GM12872 (cell line): Measurements from ENCODE around the gene KMT2E.

Experiments
- TF ChIP-seq, protein P1 (sequence below): IDR thresholded peaks from 3 replicates; pipeline ENCODE4 v1.5.1; 2011; ENCODE audit warnings: low read depth, mild to moderate bottlenecking, low read length, moderate library complexity; ENCODE audit not compliant: insufficient read depth

KMT2E gene

DNA sequence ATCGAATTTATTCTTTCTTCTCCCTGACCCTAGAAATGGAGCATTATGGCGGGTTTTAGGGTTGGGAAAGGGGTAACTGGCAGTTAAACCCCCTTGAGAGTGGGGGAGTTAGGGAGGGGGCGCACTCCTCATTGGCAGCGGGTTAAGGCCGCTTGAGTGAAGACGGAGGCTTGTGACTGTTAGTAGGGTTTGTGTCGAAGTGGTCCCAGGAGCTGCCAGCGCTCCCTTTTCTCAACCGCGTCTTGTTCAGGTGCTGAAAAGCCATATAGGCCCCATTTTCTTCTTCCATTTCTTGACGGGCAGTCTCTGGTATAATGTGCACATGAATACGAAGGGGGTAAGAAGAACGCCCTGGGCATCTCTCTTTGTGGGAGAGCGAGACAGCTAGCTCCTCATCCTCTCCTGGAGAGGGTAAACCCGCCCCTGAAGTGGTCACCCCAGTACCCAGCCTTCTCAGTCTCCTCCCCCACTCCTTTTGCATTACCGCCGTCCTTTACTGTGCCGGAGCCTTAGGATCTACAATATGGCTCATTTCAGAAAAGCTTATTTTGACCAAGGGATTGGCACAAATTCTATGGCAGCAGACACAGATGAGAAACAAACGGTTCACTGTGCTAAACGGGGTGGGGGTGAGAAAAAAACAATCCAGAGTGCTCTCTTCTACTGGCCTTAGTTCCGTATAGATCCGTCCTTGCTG, 836 bp downstream of the KMT2E start:
- TF ChIP-seq, protein P1, sequence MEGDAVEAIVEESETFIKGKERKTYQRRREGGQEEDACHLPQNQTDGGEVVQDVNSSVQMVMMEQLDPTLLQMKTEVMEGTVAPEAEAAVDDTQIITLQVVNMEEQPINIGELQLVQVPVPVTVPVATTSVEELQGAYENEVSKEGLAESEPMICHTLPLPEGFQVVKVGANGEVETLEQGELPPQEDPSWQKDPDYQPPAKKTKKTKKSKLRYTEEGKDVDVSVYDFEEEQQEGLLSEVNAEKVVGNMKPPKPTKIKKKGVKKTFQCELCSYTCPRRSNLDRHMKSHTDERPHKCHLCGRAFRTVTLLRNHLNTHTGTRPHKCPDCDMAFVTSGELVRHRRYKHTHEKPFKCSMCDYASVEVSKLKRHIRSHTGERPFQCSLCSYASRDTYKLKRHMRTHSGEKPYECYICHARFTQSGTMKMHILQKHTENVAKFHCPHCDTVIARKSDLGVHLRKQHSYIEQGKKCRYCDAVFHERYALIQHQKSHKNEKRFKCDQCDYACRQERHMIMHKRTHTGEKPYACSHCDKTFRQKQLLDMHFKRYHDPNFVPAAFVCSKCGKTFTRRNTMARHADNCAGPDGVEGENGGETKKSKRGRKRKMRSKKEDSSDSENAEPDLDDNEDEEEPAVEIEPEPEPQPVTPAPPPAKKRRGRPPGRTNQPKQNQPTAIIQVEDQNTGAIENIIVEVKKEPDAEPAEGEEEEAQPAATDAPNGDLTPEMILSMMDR: no peak

DNA sequence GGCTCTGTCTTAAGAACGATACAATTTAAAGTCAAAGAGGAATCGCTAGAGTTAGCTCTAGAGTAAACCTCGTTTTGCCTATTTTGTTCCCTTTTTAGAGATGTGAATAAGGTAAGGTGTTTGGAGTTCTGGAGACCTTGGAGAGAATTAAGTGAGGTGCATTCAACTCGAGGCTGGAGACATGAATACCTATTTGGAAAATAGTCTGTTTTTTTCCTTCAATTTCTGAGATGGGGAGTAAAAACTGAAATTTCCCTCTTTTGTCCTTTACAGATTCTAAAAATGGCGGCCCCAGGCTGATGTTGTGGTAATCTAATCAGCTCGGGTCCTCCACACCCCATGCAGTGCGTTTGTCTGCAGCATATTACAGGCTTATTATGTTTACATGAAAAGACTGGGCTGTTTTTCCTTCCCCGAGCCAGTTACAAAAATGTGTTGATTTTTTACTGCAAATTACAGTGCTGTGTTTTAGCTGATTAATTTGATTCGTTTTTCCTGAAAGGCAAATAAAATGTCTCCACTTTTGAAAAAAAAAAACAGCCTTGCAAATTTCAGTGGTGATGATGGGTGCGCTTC, 1.5 kb downstream of the KMT2E start:
- TF ChIP-seq, protein P1: no peak

DNA sequence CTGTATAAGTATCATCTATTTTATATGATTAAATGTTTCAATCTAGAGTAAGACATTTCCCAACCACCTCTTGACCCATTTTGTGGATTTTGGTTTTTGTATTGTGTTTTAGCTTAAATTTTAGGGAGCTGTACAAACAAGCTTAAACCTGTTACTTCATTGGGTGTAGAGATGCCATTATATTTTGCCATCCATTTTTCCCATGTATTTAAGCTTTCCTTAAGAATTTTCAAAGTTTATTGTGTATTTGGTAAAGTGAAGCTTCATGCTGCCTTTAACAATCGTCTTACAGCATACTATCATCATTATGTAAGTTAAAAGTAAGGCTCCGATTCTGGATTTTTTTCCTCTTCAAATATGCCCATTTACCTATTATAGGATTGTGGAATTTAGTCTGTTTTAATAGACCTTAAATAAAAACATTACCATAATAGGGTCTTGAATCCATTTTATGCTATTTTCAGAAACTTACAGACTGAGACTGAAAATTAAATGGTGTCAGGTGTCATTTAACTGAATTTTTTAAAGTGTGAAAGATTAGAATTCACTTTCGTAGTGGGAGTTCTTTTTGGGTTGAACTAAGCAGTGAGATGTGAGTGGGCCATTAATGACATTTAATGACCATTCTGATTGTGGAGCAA, 2.2 kb downstream of the KMT2E start:
- TF ChIP-seq, protein P1: no peak

DNA sequence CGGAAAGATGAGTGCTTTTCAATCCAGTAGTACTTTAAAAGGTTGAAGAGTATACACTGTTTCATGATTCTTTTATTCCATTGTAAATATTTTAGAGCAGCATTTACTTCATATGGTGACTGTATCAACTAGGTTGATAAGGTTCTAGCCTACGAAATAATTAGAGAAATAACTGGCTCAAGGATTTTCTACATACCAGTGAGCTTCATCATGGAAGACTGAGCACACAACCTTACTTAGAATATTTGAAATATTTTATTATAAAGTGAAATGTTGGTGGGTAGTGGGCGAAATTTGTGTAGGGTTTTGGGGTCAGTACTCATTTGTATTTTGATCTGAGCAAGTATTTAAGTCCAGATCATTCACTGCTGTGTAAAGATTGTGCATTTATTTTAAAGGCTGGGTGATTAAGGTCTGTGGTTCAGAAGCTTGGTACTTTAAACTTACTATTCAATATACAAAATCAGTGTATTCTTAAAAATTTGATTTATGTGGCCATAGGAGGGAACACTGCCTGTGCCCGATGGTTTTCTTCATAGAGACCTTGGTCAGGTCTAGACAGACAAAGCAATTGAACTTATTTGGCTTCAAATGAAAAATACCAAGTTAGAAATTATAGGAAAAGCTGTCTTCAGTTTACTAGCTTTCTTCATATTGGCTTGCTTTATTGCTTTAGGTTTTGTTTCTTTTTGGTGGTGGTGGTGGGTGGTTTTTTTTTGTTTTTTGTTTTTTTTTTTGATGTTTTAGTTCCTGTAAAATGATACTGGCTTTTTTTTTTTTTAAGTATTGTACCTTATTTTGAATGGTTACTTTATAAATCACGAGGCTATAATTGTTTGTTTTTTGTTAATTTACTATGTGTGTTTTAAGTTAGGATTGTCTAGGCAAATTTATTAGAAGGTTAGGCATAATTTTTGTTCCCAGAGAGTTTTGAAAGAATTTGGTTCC, 3.0 kb downstream of the KMT2E start:
- TF ChIP-seq, protein P1: no peak

DNA sequence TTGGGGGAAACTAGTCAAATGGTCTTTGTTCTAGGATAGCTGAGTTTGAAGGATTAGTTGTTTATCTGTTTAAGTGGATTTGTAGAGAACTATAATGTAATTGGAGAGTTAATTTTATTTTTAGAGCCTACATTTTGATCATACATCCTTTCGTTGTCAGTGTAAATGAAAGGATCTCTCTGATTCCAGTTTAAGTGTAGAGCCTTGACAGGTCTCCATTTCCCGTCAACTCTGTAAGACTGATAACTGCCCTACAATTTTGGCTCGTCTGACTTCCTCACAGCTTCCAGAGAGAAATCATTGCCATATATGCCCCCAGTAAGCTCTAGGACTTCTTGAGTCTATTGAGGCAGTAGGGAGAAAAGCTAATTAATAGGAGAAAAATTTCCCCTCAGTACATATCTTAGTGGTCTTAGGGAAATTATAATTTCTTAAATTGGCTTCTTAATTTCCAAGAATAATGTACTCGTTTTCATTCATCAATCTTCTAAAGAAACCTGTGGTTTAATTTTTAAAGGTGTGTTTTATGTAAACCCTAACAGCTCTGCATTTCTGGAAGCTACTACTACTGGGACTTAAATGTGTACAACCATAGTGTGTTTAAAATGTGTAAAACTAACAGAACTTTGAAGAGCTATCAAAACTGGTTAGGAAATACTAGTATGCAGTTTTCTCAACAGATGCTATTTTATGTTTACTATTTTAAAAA, 3.8 kb downstream of the KMT2E start:
- TF ChIP-seq, protein P1: no peak

DNA sequence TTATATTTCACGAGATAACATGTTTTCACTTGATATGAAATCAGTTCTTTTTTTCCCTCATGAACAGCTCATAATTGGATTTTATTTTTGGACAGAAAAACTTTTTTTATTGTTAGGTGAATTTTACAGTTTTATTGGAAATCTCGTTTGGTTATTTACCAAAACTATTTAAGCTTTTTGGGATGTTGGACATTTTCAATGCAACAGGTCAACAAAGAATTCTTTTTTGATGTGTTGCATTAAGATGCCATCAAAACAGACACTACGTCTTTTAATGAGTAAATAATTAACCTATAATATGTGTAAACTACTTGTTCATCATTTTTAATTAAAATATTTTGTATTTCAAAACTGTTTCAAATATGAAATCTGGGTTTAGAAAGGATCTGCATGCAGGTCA, 5.3 kb downstream of the KMT2E start:
- TF ChIP-seq, protein P1: no peak
